Right hindlimb (tissue), 1 donor: ENCODE results near the gene APOE.
A peak's percentile ranks its signal among the peaks of the same experiment; 100 is the strongest.
"Not testable (repeated sequence)": the region's sequence is repeated elsewhere in the genome, so short reads cannot be mapped to it uniquely, and the experiment has no call there.

Source experiments
- DNase-seq: peaks from one replicate; pipeline ENCODE4 v3.0.0-alpha.2; 2018

The APOE gene

GRCh38 chr19:44912854-44913253 lies 7.3 kb downstream of the APOE start:
- peak; percentile 84 for DNase-seq

- DNase-seq: not testable (repeated sequence)
These were observed 8.2 kb downstream of the APOE start for GRCh38 chr19:44913512-44914432.

GRCh38 chr19:44914433-44915206 lies 9.0 kb downstream of the APOE start, which contains the start of gene APOC1:
Gene APOC1, plus strand, starts transcription at chr19:44914608. Its CDS starts 284 bp downstream, at chr19:44914892.
- peak; percentile 95 for DNase-seq

- no peak for DNase-seq
These were observed 18.7 kb downstream of the APOE start for GRCh38 chr19:44924243-44924725.

DNA sequence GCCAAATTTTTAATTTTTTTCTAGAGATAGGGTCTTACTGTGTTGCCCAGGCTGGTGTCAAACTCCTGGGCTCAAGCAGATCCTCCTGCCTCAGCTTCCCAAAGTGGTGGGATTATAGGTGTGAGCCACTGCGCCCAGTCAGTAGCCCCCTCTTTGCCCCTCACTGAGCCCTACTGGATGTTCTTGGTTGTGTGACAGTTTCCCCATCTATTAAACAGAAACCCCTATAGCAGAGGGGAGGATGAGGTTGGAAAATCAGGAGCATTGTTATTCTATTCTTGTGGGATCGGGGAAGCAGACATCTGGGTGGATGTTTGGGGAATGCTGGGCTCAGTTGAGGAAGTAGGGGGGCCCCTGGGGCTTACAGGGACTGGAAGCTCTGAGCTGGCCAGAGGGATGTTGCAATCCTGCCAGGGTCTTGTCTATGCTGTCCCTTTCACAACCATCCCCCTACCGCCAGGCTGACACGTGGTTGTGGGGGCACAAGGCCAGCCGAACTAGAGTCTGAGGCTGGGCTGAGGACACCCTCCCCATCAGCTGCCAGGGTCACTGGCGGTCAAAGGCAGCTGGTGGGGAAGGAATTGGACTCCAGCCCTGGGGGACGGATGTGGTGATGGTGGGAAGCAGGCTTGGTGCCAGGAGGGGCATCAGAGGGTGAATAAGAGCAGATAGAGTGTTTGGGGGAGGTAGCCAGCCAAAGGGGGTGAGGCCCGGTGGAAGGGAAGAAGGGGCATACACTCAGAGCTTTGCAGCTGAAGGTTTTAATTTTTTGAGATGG lies 19.7 kb downstream of the APOE start:
- peak; percentile 87 for DNase-seq

DNA sequence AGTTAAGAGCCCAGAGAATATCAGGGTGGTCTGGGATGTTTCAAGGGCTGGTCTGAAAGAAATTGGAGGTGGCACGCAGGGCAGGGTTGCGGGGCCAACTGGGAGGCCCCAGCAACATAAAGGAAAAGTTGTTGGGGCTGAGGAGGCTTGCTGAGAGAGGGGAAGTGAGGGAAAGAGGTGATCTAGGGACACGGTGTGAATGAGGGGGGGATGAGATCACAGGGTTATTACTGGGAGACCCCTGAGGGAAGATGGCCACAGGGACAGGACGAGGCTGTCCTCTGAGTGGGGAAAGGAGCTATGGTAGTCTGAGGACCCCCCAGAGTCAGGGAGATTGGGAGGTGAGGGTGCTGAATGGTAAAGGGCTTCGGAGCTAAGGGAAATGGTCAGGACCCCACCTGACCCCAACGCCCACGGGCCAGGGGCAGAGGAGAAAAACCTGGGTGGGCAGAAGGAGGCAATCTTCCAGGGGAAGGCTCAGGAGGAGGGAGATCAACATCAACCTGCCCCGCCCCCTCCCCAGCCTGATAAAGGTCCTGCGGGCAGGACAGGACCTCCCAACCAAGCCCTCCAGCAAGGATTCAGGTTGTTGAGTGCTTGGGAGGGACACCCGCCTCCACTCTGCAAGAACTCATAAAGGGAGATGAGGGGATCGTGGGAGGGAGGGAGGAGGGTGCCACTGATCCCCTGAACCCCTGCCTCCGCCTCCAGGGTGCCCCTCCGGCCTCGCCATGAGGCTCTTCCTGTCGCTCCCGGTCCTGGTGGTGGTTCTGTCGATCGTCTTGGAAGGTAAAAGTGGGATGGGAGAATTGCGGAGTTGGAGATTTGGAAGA lies 20.9 kb downstream of the APOE start:
- not testable (repeated sequence) for DNase-seq

GRCh38 chr19:44927746-44928145 lies 22.1 kb downstream of the APOE start:
- DNase-seq: no peak

DNA sequence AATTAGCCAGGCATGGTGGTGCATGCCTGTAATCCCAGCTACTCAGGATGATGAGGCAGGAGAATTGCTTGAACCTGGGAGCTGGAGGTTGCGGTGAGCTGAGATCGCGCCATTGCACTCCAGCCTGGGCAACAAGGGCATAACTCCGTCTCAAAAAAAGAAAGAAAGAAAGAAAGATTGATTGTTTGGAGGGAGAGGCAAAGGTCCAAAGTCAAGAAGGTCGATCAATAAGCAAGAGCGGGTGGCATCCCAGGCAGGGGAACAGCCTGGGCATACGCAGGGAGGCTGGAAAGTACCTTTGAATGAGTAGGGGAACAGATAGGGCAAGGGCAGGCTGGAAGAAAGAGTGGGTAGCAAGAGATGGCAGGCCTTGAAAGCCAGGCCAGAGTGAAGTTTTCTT lies 24.5 kb downstream of the APOE start:
- DNase-seq: no peak

GRCh38 chr19:44931541-44931940 lies 25.9 kb downstream of the APOE start:
- DNase-seq: no peak

GRCh38 chr19:44939668-44940067 lies 34.1 kb downstream of the APOE start:
- no peak for DNase-seq

DNA sequence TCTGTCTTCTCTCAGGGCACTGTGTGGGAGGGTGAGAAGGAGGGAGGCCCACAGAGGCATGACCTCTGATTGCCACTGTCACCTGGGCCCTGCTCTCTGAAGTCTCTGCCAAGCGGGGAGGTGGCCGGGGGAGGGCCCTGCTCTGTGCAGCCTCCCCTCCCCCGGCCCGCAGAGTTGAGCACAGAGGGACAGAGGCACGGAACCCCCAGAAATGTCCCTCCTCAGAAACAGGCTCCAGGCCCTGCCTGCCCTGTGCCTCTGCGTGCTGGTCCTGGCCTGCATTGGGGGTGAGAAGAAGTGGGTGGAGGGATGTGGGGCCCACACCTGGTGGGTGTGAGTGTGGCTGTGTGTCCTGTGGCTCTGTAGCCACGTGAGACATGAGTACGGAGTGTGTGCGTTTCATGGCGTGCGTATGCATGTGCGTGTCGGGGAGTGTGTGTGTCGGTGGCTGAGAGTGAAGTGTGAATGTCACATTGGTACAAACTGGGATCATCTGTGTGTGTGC lies 36.5 kb downstream of the APOE start, which contains the start of gene APOC4:
Gene APOC4, plus strand, starts transcription at position 171 of the 505 bp plus-strand sequence. Its CDS starts 41 bp downstream, at position 212.
- no peak for DNase-seq

- no peak for DNase-seq
These were observed 38.2 kb downstream of the APOE start for GRCh38 chr19:44943801-44944249.

DNA sequence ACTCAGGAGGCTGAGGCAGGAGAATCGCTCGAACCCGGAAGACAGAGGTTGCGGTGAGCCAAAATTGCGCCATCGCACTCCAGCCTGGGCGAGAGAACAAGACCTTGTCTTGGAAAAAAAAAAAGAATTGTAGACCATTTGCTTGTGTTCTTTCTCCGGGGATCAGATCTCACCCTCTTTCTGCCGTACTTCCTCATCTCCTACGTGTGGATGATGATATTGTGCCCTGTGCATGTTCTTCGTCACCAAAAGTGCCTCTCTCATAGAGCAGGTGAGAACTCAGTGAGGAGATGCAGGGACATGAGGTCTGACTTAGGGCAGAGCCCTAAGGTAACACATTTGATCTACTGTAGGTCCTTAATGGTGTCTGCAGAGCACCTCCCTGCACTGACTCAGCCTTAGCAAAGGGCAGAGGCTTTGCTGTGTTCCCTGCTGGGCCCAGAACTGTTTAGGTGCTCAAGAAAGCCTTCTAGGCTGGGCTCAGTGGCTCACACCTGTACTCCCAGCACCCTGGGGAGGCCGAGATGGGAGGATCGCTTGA lies 41.5 kb downstream of the APOE start:
- DNase-seq: no peak

- DNase-seq: no peak
These were observed 42.6 kb downstream of the APOE start for GRCh38 chr19:44948237-44948636.

DNA sequence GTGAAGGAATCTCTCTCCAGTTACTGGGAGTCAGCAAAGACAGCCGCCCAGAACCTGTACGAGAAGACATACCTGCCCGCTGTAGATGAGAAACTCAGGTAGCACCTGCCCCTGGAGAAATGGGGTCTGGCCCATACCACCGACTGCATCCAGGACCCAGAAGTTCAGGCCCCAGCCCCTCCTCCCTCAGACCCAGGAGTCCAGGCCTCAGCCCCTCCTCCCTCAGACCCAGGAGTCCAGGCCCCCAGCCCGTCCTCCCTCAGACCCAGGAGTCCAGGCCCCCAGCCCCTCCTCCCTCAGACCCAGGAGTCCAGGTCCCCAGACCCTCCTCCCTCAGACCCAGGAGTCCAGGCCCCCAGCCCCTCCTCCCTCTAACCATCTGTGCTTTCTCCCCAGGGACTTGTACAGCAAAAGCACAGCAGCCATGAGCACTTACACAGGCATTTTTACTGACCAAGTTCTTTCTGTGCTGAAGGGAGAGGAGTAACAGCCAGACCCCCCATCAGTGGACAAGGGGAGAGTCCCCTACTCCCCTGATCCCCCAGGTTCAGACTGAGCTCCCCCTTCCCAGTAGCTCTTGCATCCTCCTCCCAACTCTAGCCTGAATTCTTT lies 43.3 kb downstream of the APOE start:
- DNase-seq: no peak

DNA sequence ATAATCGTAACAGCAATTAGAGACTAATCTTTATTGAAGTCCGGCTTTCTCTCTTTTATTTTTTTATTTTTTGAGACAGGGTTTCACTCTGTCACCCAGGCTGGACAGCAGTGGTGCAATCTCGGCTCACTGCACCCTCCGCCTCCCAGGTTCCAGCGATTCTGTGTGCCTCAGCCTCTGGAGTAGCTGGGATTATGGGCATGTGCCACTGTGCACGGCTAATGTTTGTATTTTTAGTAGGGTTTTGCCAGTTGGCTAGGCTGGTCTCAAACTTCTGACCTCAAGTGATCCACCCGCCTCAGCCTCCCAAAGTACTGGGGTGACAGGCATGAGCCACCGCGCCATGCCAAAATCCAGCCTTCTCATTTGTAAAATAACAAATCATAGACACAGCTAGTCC lies 44.0 kb downstream of the APOE start:
- DNase-seq: no peak

- peak; percentile 67 for DNase-seq
These were observed 45.9 kb downstream of the APOE start for GRCh38 chr19:44951179-44952159.

DNA sequence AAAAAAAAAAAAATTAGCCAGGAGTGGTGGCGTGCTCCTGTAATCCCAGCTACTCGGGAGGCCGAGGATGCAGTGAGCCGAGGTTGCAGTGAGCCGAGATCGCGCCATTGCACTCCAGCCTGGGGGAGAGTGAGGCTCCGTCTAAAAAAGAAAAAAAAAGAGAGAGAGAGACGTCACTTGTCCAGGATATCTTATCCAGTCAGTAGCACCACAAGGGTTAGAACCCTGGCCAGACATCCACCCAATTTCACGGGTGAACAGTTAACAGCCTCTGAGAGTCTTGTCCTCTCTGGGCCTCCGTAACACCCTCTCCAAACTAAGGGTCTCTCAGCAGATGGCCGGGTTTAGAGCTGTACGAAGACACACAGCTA lies 48.7 kb downstream of the APOE start:
- no peak for DNase-seq
